Rectal smooth muscle tissue (tissue), 1 donor: Measurements from ENCODE around the gene PTTG1IP.
"Not testable (repeated sequence)": the region's sequence is repeated elsewhere in the genome, so short reads cannot be mapped to it uniquely, and the experiment has no call there.

Source experiments
- H3K27ac ChIP-seq: one replicate; pipeline ENCODE4 v1.7.0; 2013; ENCODE audit warnings: low read depth, low read length, inconsistent platforms
- H3K27me3 ChIP-seq: one replicate; pipeline ENCODE4 v1.7.0; 2013; ENCODE audit warnings: low read length; ENCODE audit not compliant: control insufficient read depth, insufficient read depth
- H3K36me3 ChIP-seq: one replicate; pipeline ENCODE4 v1.7.0; 2013; ENCODE audit warnings: low read length; ENCODE audit not compliant: control insufficient read depth, insufficient read depth
- H3K4me1 ChIP-seq: one replicate; pipeline ENCODE4 v1.7.0; 2013; ENCODE audit warnings: low read length; ENCODE audit not compliant: control insufficient read depth, insufficient read depth
- H3K4me3 ChIP-seq: one replicate; pipeline ENCODE4 v1.7.0; 2013; ENCODE audit warnings: low read length
- H3K9ac ChIP-seq: one replicate; pipeline ENCODE4 v1.7.0; 2013; ENCODE audit warnings: low read length

Gene PTTG1IP

DNA sequence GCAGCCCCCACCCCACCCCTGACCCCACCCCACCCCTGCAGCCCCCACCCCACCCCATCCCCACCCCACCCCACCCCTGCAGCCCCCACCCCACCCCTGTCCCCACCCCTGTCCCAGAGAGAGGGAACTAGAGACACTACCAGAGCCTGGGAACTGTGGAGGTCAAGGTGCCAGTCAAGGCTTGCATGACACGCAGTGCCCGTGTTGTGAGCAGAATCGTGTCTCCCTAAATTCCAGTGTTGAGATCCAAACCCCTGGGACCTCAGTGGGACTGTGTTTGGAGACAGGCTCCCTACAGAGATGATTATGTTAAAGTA lies 37.2 kb downstream of the PTTG1IP start:
- H3K27me3 ChIP-seq: no peaks in the 10 kb centered on the region
- H3K9ac ChIP-seq: no peak overlapping the region
- no peak overlapping the region for H3K27ac ChIP-seq
- H3K4me1 ChIP-seq: no peaks in the 10 kb centered on the region
- no peak overlapping the region for H3K4me3 ChIP-seq
- no peaks in the 10 kb centered on the region for H3K36me3 ChIP-seq

- Histone ChIP-seq H3K4me3 (no peak overlapping the region), H3K4me1 (no peaks in the 10 kb centered on the region), H3K36me3 (no peaks in the 10 kb centered on the region), H3K9ac (no peak overlapping the region), H3K27ac (no peak overlapping the region), H3K27me3 (no peaks in the 10 kb centered on the region)
Observed at GRCh38 chr21:44835647-44835973, 37.9 kb downstream of the PTTG1IP start.

DNA sequence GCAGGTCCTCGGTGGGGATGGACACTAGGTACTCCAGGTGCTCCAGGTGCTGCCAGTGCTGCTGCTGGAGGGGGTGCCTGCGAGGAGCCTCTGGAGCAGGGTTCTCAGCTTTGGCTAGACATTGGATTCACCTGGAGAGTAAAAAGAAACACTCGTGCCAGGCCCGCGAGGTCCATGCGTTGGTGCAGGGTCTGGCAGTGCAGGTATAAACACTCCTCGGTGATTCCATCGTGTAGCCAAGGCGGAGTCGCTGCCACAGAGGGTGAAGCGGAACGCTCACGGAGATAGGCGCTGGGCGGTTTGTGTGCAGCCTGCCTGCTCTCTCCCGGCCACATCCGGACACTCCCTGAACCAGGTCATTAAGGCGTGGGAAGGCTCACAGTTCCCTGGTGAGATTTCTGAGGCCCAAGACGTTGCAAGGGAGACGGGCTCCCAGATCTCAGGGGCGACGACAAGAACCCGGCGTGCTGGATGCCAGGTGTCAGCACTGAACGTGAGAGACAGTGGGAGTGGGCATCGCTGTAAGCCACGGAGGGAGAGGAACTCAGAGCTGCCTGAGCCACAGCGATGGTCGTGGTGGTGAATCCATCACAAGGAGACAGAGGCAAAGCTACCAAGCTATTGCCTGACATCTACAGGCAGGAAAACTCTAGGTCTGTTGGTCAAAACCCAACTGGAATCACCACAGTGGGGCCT lies 38.4 kb downstream of the PTTG1IP start:
- Histone ChIP-seq H3K9ac (no peak overlapping the region), H3K27ac (no peak overlapping the region), H3K27me3 (no peaks in the 10 kb centered on the region), H3K4me3 (no peak overlapping the region), H3K36me3 (no peaks in the 10 kb centered on the region), H3K4me1 (no peaks in the 10 kb centered on the region)

DNA sequence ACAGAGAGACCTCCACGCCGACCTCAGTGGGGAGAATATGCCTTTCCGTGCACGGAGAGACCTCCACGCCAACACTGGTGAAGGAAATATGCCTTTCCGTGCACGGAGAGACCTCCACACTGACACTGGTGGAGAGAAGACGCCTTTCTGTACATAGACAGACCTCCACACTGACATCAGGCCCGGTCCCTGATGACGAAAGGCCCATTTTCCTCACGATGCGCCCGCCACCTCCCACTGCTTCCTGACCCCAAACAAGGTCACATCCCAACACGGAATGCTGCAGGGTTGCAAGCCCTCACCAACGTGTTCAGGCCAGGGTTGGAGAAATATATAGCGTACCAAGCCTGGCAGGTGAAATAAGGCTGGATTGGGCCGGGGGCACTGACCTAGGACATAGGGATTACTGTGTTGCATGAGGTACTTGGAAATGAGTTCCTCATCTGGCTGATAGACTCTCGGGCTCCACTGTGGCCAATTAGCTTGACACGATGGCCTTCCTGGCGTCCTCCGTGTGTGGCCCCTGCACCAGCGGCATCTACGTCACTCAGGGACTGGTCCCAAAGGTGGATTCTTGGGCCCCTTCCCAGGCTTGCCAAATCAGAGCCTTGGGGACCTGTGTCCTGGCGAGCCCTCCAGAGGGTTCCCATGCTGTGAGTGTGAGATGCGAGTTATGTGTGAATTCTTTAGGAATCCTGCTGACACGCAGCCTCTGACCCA lies 39.1 kb downstream of the PTTG1IP start:
- H3K9ac ChIP-seq: no peak overlapping the region
- no peak overlapping the region for H3K27ac ChIP-seq
- H3K4me1 ChIP-seq: no peaks in the 10 kb centered on the region
- no peaks in the 10 kb centered on the region for H3K36me3 ChIP-seq
- no peaks in the 10 kb centered on the region for H3K27me3 ChIP-seq
- H3K4me3 ChIP-seq: no peak overlapping the region

DNA sequence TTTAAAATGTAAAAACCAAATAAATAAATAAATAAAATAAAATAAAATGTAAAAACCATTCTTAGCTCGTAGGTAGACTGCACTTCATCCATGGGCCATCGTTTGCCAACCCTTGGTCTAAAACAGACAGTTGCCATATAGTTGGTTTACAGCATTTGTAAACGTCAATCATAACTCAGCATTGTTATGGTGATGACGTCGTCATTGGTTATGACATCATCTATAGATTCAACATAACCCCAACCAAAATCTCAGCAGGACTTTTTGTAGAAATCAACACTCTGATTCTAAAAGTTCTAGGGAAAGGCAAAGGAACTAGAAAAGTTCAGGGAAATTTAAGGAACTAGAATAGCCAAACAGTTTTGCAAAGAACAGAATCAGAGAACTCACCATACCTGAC lies 39.8 kb downstream of the PTTG1IP start:
- Histone ChIP-seq H3K36me3 (no peaks in the 10 kb centered on the region), H3K4me1 (no peaks in the 10 kb centered on the region), H3K27me3 (no peaks in the 10 kb centered on the region), H3K4me3 (no peak overlapping the region), H3K27ac (no peak overlapping the region), H3K9ac (no peak overlapping the region)

DNA sequence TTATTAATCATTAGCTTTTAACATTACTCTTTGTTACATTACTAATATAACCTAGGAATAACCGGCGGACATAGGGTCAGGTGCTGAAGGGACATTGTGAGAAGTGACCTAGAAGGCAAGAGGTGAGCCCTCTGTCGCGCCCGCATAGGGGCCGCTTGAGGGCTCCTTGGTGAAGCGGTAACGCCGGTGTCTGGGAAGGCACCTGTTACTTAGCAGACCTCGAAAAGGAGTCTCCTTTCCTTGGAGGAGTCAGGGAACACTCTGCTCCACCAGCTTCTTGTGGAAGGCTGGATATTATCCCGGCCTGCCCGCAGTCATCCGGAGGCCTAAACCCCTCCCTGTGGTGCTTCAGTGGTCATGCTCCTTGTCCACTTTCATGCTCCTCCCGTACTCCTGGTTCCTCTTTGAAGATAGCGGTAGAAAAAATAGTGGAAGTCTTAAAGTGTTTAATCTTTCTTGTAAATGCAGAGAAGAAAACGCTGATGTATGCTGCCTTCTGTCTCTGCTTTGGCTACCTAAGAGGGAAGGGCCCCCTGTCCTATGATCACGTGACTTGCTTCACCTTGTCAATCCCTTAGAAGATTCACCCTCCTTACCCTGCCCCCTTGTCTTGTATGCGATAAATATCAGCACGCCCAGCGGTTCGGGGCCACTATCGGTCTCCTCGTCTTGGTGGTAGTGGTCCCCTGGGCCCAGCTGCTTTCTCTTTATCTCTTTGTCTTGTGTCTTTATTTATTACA lies 40.8 kb downstream of the PTTG1IP start:
- not testable (repeated sequence) for H3K9ac ChIP-seq, H3K27ac ChIP-seq, H3K4me1 ChIP-seq, H3K36me3 ChIP-seq, H3K27me3 ChIP-seq, H3K4me3 ChIP-seq

DNA sequence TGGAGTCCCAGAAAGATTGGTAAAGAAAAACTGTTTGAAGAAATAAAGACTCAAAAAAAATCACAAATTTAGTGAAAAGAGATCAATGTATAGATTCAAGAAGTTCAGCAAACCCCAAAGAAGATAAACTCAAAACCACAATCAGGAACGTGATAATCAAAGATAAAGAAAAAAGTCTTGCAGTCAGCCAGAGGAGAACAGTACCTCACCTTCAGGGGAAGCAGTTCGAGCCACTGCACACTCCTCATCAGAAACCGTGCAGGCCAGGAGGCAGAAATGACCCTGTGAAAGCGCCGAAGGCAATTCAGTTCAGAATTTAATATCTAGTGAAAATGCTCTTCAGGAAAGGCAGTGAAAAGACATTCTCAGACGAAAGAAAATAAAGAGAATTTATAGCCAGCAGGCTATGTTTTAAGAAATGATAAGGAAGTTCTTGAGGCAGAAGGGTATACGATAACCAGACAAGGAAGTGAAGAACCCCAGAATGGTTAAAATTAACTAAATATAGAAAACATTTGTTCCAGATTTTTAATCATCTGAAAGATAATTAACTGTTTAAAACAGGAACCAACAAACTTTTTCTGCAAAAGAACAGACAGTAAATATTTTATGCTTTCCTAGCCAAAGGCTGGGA lies 42.1 kb downstream of the PTTG1IP start:
- no peaks in the 10 kb centered on the region for H3K36me3 ChIP-seq
- no peak overlapping the region for H3K27ac ChIP-seq
- H3K4me3 ChIP-seq: no peak overlapping the region
- no peaks in the 10 kb centered on the region for H3K4me1 ChIP-seq
- no peaks in the 10 kb centered on the region for H3K27me3 ChIP-seq
- no peak overlapping the region for H3K9ac ChIP-seq

- no peaks in the 10 kb centered on the region for H3K36me3 ChIP-seq
- no peak overlapping the region for H3K9ac ChIP-seq
- H3K27ac ChIP-seq: no peak overlapping the region
- no peaks in the 10 kb centered on the region for H3K27me3 ChIP-seq
- no peak overlapping the region for H3K4me3 ChIP-seq
- H3K4me1 ChIP-seq: no peaks in the 10 kb centered on the region
Observed at GRCh38 chr21:44829507-44830092, 43.9 kb downstream of the PTTG1IP start.

DNA sequence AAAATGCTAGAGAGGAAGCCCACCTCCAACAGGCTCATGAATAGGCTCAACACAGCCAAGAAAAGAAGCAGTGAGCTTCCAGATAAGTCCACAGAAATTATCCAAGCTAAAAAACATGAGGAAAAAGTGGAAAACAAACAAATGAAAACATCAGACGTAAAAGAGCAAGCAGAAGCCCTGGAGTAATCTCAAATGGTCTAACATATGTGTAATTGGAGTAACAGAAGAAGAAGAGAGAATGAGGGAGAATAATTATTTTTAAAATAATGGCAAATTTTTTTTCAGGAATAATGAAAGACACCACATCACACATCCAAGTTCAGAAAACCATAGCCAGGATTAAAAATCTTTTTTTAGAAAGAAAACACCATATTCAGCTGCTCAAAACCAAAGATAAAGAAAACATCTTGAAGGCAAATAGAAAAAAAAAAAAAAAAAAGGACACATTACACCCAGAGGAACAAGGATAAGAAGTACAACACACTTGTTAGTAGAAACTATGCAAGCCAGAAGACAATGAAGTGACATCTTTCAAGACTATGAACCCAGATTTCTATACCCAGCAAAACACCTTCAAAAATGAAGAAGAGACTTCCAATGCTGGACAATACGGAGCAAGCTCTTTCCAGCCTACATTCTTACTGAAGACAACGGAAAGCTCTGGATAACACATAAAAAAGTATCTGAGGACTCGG lies 45.0 kb downstream of the PTTG1IP start:
- no peaks in the 10 kb centered on the region for H3K36me3 ChIP-seq

DNA sequence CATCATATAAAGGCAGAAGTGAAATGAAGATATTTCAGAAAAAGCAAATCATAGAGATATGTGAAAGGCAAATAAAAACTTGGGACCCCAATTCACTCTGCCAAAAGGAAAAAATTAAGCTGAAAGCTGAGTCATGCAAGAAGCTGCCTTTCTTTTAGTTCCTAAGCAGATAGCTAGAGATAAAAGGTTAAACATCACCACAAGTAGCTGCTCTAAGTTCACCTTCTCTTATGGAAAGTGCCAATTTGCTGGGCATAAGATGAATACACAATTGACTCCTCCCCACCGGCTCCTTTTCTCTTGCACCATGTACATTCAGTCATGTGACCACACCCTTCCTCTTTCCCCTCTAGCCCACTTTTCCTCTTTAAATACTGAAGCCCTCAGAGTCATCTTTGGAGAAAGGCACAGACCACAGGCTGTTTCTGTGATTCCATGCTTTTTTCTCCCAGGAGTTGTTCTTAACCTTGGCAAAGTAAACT lies 50.3 kb downstream of the PTTG1IP start:
- Histone ChIP-seq H3K9ac (no peak overlapping the region), H3K4me1 (no peaks in the 10 kb centered on the region), H3K27ac (no peak overlapping the region), H3K4me3 (no peak overlapping the region), H3K36me3 (no peaks in the 10 kb centered on the region), H3K27me3 (no peaks in the 10 kb centered on the region)

More for the DNA sequence above, 45.0 kb downstream of the PTTG1IP start:
- Histone ChIP-seq H3K27me3 (no peaks in the 10 kb centered on the region), H3K4me1 (no peaks in the 10 kb centered on the region), H3K27ac (no peak overlapping the region), H3K4me3 (no peak overlapping the region), H3K9ac (no peak overlapping the region)

- Histone ChIP-seq H3K27ac (no peak overlapping the region), H3K4me1 (no peaks in the 10 kb centered on the region), H3K27me3 (no peaks in the 10 kb centered on the region), H3K9ac (no peak overlapping the region), H3K4me3 (no peak overlapping the region), H3K36me3 (no peaks in the 10 kb centered on the region)
Observed at GRCh38 chr21:44822484-44823178, 50.9 kb downstream of the PTTG1IP start.
